GM19099 (cell line): ENCODE measurements around the gene USP3.

Experiments
- POLR2A ChIP-seq: IDR thresholded peaks from 3 replicates; pipeline ENCODE4 v1.6.1; 2011; ENCODE audit warnings: low read depth; ENCODE audit not compliant: insufficient read length; ENCODE audit errors: extremely low read depth

USP3 gene

GRCh38 chr15:63640146-63640545 lies 135.8 kb downstream of the USP3 start:
- no peak for TF ChIP-seq POLR2A
